ENCODE data around the gene KRTAP1-1.
"Not testable (repeated sequence)": the region's sequence is repeated elsewhere in the genome, so short reads cannot be mapped to it uniquely, and the experiment has no call there.

KRTAP1-1 gene

GRCh38 chr17:41003926-41004325 lies 37.3 kb downstream of the KRTAP1-1 start:
- no peak overlapping the region for H3K4me3 ChIP-seq (ENCODE audit: low read depth, low read length)
- TF ChIP-seq, protein P1, sequence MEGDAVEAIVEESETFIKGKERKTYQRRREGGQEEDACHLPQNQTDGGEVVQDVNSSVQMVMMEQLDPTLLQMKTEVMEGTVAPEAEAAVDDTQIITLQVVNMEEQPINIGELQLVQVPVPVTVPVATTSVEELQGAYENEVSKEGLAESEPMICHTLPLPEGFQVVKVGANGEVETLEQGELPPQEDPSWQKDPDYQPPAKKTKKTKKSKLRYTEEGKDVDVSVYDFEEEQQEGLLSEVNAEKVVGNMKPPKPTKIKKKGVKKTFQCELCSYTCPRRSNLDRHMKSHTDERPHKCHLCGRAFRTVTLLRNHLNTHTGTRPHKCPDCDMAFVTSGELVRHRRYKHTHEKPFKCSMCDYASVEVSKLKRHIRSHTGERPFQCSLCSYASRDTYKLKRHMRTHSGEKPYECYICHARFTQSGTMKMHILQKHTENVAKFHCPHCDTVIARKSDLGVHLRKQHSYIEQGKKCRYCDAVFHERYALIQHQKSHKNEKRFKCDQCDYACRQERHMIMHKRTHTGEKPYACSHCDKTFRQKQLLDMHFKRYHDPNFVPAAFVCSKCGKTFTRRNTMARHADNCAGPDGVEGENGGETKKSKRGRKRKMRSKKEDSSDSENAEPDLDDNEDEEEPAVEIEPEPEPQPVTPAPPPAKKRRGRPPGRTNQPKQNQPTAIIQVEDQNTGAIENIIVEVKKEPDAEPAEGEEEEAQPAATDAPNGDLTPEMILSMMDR (IDR thresholded peaks at IDR 0.05; ENCODE audit: low read depth, low read length): no peak

- TF ChIP-seq, protein P1 (IDR thresholded peaks at IDR 0.05; ENCODE audit: low read depth, low read length): no peak
Measured at GRCh38 chr17:41002814-41003213, 38.4 kb downstream of the KRTAP1-1 start.

GRCh38 chr17:41001795-41002194 lies 39.5 kb downstream of the KRTAP1-1 start:
- TF ChIP-seq, protein P1 (IDR thresholded peaks at IDR 0.05; ENCODE audit: low read depth, low read length): no peak
- no peak overlapping the region for H3K4me3 ChIP-seq (ENCODE audit: low read depth, low read length)

More at GRCh38 chr17:41002814-41003213, 38.4 kb downstream of the KRTAP1-1 start:
- H3K4me3 ChIP-seq (ENCODE audit: low read depth, low read length): no peak overlapping the region

GRCh38 chr17:40999563-40999962 lies 41.7 kb downstream of the KRTAP1-1 start, which contains the start of gene KRTAP3-2:
KRTAP3-2 (minus strand) TSS chr17:40999906; CDS start chr17:40999853, 53 bp downstream.
- not testable (repeated sequence) for H3K4me3 ChIP-seq (ENCODE audit: low read depth, low read length)

- TF ChIP-seq, protein P1 (IDR thresholded peaks at IDR 0.05; ENCODE audit: low read depth, low read length): no peak
- no peak overlapping the region for H3K4me3 ChIP-seq (ENCODE audit: low read depth, low read length)
Measured at GRCh38 chr17:40997361-40997760, 43.9 kb downstream of the KRTAP1-1 start.

GRCh38 chr17:40996829-40997228 lies 44.4 kb downstream of the KRTAP1-1 start:
- TF ChIP-seq, protein P1 (IDR thresholded peaks at IDR 0.05; ENCODE audit: low read depth, low read length): no peak
- H3K4me3 ChIP-seq (ENCODE audit: low read depth, low read length): no peak overlapping the region

DNA sequence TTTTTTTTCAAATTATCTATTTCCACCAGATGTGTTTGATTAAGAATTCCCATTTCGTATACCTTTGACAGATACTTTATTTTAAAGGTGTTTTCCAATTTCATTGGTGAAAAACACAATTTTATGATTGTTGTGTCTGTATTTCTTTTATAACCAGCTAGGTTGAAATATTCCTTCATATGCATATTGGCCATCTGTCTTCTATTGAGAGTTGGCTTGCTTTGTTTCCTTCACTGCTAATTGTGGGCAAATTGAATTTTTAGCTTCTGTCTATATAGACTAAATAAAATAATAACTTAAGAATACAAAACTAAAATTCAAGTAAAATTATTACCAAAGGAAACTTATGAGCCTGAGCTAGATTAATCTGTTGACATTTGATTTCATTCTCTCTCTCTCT lies 46.1 kb downstream of the KRTAP1-1 start:
- TF ChIP-seq, protein P1 (IDR thresholded peaks at IDR 0.05; ENCODE audit: low read depth, low read length): no peak
- H3K4me3 ChIP-seq (ENCODE audit: low read depth, low read length): no peak overlapping the region

DNA sequence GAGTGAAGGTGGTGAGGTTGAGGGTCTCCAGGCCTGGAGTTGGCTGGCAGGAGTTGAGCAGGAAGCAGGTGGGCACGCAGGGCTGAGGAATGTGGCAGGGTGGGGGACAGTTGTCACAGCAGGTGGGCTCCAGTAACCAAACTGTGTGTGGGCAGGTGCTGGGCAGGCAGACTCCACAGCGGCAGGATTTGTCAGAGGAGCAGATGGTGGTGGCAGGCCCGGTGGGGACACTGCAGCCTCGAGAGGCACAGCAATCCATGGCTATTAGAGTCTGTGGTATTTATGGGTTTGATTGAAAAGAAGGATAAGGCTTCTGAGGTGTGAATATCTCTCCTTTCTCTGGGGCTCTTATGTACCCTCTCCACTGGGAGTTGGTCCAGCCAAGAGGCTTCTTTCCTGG lies 47.4 kb downstream of the KRTAP1-1 start, which contains the start of gene KRTAP3-3:
TSS of gene KRTAP3-3 (minus strand) at position 326 of the 400 bp plus-strand sequence. CDS start at position 259, 67 bp downstream.
- H3K4me3 ChIP-seq (ENCODE audit: low read depth, low read length): no peak within 1 kb of the TSS
- TF ChIP-seq, protein P1 (IDR thresholded peaks at IDR 0.05; ENCODE audit: low read depth, low read length): no peak

All from WI38 (cell line).